Stimulated activated CD4-positive, alpha-beta T cell treated with anti-CD3 and anti-CD28 coated beads, Interleukin-12 subunit alpha, Interleukin-12 subunit beta, amount 100 ng/mL, for 48 hours (primary cell): ENCODE measurements around the gene CADM4.
"Not testable (repeated sequence)": the region's sequence is repeated elsewhere in the genome, so short reads cannot be mapped to it uniquely, and the experiment has no call there.

Source experiments
- DNase-seq, 3 donors: peaks; one replicate each; pipeline ENCODE4 v3.0.0-alpha.2; 2020; ENCODE audit warnings: low read depth in 2 of 3, low spot score in 1 of 3

Gene CADM4

DNA sequence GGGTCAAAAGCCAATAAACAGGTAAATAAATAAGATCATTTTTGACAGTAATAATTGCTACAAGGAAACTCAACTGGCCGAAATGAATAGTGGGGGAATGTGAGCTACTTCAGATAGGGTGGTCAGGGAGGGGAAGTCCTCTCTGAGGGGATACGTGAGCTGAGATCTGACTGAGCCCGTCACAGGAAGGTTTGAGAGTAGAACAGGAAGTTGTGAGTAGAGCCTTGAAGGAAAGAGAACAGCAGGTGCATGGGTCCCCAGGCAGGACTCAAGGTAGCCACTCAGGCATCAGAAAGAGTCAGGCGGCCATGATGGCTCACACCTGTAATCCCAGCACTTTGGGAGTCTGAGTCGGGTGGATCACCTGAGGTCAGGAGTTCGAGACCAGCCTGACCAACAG is 50.0 kb downstream of the CADM4 start:
- DNase-seq: no peak

DNA sequence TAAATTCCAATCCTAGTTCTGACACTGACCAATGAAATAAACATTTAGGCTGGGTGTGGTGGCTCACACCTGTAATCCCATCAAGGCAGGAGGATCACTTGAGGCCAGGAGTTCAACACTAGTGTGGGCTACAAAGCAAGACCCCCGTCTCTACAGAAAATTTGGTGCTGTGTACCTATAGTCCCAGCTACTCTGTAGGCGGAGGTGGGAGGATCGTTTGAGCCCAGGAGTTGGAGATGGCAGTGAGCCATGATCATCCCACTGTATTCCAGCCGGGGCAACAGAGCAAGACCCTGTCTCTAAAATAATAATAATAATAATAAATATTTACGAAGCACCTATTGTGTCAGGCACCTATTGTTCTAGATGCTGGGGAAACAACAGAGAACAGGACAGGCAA is 50.4 kb downstream of the CADM4 start:
- no peak for DNase-seq

DNA sequence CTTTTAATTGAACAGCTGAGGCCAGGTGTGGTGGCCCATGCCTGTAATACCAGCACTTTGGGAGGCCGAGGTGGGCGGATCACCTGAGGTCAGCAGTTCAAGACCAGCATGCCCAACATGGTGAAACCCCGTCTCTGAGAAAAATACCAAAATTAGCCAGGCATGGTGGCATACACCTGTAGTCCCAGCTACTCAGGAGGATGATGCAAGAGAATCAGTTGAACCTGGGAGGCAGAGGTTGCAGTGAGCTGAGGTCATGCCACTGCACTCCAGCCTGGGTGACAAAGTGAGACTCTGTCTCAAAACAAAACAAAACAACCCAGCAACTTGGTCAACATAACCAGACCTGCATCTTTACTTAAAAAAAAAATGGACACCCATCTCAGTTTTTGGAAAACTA is 52.6 kb downstream of the CADM4 start:
- DNase-seq: not testable (repeated sequence)

DNA sequence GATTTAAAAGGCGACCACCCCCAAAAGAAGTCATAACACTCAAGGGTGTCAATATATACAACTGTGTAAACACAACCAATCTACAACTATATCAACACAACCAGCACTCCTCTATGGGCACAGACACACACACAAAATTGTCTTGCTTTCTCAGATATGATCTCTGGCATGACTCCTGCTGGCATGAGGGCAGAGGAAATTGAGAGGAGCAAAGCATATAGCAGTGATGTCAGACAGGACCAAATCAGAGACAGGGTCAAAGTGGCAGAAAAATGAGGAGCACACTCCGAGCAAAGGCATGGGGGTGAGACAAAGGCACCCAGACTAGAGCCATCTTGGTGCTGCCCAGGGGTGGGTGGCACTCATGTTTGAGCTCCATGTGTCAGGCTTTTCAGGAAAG is 53.3 kb downstream of the CADM4 start:
- no peak for DNase-seq

DNA sequence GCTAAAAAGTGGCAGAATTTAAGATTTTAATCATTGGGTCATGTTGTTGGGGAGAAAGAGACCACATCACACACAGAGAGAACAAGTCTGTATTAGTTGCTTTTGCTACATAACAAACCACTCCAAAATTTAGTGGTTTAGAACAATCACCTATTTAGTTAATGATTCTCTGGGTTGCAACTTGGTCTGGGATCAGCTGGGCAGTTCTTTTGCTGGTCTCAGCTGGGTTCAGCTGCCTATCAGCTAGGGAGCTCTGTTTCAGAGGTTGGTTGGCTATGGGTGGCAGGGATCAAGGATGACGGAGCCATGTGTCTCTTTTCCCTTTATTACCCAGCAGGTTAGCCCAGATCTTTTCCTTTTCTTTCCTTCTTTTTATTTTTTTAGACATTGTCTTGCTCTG is 55.2 kb downstream of the CADM4 start:
- DNase-seq: no peak

DNA sequence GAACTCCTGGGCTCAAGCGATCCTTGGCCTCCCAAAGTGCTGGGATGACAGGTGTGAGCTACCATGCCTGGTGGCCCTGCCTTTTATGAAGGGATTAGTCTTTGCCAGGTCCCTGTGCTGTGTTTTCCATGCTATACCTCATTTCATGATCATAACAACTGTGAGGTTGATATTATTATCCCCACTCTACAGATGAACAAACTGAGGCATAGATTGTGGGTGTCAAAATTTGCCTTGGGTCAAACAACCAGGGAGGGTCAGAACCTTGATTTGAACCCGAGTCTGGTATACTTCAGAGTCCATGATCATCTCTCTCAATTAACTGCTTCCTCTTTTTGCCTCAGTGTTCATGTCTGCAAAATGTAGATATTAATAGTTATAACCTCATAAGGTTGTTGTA is 57.2 kb downstream of the CADM4 start:
- no peak for DNase-seq

DNA sequence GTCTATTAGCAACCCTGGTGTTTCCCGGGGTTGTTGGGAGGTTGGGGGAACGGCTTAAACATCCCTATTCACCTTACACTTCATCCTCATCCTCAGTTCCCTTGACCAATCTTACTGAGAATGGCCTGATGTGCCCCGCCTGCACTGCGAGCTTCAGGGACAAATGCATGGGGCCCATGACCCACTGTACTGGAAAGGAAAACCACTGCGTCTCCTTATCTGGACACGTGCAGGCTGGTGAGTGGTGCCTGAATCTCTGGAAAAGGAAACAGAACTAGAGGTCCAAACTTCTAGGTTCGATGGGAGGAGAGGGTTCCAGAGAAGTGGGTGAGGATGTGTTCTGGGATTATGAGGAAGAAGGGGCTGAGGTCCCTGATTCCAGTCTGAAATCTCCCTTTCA is 58.2 kb downstream of the CADM4 start:
- no peak for DNase-seq

DNA sequence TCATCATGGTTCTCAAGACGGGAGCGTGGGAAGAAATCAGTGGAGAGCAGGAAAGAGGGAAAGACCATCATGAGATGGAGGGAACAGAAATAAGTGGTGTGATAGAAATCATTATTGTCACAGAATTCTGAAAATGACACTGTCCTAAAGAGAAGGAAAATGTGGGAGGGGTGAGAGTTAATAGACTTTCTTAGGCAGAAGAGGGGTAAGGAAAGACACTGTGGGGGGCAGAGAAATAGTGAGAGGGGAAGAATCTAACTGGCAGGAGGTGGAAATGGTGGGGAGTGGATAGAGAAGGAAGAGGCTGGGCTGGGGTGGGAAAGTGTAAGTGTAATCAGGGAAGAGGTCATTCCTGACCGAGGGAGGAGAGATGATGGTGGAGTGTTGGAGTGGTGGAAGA is 60.9 kb downstream of the CADM4 start:
- DNase-seq: no peak

DNA sequence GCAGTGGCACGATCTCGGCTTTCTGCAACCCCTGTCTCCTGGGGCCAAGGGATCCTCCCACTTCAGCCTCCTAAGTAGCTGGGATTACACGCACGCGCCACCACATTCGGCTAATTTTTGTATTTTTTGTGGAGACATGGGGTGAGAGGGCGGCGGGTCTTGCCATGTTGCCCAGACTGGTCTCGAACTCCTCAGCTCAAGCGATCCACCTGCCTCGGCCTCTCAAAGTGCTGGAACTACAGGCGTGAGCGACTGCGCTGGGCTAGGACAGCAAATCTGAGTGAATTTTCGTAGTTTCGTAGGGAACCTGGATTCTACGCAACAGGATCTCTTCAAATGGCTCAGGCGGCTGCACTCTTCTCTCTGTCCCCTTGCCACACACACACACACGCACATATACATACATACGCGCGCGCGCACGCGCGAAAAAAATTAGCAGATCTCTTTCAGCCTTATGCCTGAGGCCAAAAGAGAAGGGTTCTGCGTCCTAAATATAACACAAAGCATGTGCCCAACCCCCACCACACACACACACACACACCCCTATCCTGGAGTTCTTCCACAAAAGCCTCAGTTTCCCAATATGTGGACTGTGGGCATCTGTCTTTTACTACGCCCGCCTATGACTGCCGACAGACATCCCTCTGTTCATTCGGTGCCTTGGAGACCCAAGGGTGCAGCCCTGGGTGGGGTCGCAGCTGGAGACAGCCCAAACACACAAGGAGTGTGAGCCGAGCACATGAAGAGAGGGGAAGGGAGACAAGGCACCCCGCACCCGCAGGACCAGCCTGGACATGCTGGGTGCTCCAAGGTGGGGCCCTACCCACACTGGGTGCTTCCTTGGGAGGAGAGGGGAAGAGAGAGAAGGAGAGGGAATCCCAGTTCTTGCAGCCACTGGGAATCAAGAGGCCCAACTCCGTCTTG is 63.4 kb downstream of the CADM4 start:
- no peak for DNase-seq

DNA sequence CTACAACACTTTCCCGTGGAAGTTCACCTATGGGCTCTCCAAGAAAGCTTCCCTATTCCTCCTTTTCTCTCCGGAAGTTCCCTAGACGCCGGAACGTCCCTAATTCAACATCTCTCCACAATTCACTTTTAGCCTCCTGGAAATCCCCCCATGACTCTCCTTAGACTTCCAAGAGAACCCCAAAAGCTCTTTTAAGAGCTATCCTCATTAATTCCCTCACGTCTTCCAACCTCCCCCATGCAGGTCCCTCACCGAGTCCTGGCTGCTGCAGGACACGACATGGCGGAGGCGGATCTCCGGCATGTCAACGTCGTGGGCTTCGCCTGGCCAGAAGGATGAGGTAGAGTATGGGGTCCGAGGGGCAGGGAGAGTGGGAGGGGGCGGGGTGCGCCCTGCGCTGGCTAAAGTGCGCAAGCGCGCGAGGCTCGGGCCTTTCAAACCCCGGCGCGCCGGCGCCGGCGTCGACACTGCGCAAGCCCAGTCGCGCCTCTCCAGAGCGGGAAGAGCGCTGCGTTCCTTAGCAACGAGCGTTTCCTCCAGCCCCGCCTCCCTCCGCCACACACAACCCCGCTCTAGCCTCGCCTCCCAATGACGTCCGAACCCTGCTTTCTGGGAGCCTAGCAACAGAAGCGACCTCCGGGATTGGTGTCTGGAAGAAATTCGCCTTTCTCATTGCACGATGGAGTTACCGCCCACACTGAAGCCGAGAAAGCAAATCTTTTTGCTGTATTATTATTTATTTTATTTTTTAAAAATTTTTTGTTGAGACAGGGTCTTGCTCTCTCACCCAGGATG is 64.3 kb downstream of the CADM4 start, which contains the start of the genes PINLYP and XRCC1:
Gene PINLYP (plus strand): TSS at position 646 of the 795 bp plus-strand sequence. CDS start 1,391 bp downstream, outside the sequence.
Gene XRCC1 (minus strand): TSS at position 372 of the 795 bp plus-strand sequence. CDS start 69 bp downstream, at position 303.
- DNase-seq: peak; percentile 94 to 96 (median 94)

DNA sequence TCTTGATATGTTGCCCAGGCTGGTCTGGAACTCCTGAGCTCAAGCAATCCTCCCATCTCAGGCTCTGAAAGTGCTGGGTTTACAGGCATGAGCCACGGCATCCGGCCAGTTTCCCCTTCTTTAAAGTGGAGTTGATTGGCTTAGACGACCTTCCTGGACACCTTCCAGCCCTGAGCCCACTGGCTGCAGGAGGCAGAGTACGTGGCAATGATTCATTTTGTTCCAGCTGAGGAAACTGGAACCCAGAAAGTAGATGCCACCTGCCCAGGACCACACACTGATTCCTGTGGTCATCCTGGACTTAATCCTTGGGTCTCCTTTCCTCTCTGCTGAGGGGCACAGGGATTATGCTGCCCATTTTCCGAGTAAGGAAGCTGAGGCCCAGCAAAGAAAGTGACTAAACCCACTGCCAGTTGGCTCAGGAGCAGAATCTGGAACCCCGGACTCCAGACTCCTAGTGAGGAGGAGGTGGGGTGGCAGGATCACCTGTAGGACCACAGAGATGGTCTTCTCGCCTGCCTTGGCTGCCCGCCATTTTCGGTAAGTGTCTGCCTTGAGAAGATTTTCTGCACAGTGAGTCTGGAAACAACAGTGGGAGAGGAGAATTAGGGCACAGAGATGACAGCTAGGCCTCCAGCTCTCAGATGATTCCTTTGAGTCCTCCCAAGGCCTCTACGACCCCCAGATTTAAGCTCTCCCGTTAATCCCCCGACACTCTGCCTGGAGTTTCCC is 65.1 kb downstream of the CADM4 start:
- DNase-seq: no peak
